GM19238 (cell line): ENCODE data around the gene FPR2.
A peak's percentile ranks its signal among the peaks of the same experiment; 100 is the strongest.
"Not testable (repeated sequence)": the region's sequence is repeated elsewhere in the genome, so short reads cannot be mapped to it uniquely, and the experiment has no call there.

Source experiments
- DNase-seq: peaks from one replicate; pipeline ENCODE4 v3.0.0; 2011; ENCODE audit warnings: low spot score; ENCODE audit not compliant: insufficient read length

The FPR2 gene

DNA sequence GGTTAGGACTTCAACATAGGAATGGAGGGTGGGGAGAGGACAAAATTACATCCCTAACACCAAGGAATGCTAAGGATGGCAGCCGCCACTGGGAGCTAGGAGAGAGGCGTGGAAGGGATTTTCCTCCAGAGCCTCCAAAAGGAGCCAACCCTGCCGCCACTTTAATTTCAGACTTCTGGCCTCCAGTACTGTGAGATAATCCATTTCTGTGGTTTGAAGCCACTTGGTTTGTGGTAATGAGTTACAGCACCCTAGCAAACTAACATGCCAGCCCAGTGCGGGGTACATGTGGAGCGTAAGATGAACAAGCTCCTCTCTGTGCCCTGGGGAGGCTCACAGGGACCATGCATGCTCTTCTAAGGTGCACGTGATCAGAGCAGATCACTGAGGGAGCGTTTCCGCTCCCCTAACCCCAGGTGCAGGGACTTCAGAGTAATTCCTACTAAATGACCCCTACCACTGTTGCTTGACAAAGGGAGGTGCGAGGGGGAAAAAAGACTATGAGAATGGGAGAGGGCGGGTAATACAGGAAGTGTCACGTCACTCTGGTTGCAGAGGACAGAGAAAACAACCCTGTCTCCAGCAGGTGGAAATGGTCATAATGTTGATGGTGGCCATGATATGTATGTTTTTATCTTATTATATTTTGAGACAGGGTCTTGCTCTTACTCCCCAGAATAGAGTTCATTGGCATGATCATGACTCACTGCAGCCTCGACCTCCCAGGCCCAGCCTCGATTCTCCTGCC is 21.3 kb upstream of the FPR2 start:
- DNase-seq = no peak

DNA sequence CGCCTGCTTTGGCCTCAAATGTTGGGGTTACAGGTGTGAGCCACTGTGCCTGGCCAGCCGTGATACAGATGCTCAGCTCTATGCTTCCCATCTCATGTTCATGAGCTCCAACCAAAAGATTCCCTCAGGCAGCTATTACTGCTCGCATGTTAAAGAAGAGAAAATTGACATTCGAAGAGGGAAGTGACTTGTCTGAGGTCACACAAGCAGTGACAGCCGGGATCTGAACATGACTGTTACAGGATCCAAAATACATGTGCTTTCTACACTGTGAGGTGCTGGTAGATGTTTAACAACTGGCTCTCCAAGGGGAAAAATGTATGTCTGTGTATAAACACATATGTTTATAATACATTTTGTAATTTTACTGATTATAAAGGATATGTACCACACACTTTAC is 20.6 kb upstream of the FPR2 start:
- DNase-seq = no peak

DNA sequence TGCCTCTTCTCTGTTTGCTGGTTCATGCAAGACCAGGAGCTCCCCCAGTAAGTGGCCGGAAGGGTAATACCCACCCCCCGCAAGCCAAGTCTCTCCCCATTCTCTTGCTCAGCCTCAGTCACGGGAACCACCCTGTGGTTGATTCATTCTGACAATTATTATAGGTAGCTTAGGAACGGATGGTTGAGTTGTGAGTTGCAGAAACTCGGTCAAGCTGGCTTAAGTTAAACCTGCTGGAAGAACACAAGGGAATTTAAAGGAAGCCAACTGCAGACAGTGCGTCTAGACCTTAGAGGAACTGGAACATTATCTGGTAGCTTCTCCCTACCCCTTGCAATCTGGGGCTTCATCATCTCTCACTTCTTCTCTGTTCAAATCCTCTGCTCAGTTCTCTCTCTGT is 18.2 kb upstream of the FPR2 start:
- no peak for DNase-seq

DNA sequence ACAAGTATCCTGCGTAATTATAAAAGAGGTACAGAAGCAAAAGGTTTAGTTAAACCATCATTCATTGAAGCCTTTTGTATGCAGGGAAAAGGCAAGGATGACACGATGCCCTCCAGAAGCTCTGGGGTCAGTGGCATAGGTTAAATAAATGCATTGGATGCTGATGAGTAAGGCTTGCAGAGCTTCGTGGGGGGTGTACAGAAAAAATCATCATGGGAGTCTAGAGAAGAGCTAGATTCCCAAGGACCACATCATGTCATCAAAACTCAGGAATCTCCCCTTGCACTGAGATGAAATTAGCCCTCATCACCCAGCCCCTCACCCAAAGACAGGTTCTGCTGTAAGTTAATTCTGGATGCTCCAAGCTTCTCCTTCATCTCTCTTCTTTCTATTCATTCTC is 17.6 kb upstream of the FPR2 start:
- no peak for DNase-seq

DNA sequence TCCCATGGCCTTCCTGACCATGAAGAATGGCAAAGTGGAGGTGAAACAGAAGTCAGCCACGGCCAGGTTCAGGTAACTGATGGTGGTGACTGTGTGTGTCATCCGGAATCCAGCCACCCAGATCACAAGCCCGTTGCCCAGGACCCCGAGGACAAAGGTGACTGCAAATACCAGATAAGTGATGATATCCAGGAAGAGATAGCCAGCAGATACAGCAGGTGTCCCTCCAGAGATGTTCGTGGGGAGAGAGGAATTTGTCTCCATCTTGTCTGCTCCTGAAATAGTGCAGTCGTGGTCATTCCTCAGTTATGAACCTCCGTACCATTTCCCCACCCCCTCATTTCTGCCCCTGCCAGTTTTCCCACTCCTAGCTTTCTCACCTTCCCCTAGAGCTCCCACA is 14.2 kb upstream of the FPR2 start:
- DNase-seq = no peak

DNA sequence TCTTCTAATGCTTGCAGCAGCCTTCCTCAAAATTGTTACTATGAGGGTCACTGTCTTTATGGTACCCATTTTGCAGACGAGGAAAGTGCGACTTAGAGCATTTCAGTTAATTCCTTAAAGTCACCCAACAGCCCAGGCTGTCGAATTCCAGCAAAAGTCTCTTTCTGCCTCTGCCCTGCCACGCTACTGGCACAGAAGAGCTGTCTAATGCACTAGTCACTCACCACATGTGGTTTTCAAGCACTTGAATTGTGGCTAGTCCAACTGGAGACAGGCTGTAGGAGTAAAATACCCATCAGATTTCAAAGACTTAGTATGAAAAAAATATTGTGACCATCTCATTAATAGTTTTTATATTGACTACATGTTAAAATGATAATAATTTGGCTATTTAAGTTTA is 11.0 kb upstream of the FPR2 start:
- DNase-seq = no peak

DNA sequence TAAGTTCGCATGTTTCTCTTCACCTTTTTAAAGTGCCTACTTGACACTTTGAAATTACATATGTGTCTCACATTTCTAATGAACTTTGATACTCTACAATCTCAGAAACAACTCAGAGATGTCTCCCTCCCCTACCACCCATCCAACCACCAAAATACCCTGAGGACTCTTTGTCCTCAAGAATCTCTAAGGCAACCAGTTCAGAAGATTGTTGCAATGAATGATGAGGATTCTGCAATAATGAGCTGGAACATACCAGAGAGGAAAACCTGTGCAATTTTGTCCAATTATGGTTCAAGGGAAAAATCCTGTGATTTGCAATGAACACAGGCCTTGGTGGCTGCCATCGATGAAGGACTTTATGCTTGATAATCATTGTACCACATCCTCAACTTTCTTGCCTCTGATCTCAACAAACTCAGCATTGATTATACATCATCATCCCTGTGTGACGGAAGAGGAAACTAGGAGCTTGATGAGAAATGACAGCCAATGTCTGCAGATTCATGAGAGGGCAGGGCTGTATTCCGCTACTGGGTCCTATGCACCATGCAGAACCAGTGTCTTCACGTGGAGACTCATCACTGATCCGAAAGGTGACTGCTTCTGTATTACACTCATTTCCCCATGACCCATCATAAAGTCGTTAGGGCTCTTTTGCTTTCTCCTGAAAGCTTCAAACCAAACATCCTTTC is 10.4 kb upstream of the FPR2 start:
- no peak for DNase-seq

DNA sequence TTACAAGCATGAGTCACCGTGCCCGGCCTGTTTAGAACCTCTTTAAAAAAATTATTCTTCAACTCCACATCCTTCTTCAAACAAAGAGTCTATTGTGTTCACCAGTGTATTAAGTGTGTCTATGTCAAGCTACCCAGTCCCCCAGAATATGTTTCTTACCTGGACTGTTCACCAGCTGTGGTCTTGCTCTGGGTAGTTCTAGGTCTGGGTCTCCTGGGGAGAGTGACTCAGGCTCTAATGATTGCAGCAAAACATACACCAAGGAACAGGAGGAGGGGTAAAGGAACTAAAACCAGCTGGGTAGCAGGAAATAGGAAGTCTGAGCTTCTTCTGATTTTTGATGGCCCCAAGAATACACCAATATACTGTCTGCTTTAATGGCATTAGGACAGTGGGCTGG is 9.3 kb upstream of the FPR2 start, which contains the start of gene FPR1:
FPR1 (minus strand) TSS at position 224 of the 400 bp plus-strand sequence. CDS start 4,884 bp downstream, outside the sequence.
- no peak for DNase-seq

DNA sequence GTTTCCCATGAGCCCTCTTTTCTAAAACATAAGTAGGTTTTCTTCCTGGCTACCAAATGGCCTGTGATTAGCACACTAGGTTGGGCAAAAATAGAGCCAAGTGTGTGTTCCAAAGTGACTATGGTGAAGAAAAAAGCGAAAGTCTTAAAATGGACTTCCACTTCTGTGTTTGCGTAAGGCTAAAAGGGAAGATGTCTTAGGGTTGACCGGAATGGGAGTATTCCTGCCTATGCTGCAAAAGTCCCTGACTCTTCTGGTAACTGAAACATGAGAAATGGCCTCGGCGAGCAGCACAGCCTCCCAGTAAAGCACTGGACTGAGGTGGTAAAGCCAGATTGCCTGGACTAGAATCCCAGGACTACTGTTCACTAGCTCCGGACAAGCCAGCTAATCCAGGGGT is 6.9 kb upstream of the FPR2 start:
- no peak for DNase-seq

DNA sequence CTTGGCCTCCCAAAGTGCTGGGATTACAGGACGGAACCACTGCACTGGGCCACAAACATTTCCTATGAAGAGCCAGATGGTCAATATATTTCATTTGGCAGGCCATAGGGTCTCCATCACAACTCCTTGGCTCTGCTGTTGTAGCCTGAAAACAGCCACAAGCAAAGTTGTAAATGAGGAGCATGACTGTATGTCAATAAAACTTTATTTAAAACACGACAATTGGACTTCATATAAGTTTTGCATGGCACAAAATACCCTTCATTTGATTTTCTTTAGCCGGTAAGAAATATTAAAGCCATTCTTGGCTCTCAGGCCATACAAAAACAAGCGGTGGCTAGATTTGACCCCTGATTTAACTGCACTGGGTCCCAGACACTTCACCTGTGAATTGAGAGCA is 6.2 kb upstream of the FPR2 start:
- DNase-seq = no peak

DNA sequence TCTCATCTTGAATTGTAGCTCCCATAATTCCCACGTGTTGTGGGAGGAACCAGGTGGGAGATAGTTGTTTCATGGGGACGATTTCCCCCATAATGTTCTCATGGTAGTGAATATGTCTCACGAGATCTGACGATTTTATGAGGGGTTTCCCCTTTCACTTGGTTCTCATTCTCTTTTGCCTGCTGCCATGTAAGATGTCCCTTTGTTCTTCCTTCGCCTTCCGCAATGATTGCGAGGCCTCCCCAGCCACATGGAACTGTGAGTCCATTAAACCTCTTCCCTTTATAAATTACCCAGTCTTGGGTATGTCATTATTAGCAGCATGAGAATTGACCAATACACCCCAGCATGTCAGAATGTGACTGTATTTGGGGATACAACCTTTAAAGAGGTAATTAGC is 5.4 kb upstream of the FPR2 start:
- no peak for DNase-seq

DNA sequence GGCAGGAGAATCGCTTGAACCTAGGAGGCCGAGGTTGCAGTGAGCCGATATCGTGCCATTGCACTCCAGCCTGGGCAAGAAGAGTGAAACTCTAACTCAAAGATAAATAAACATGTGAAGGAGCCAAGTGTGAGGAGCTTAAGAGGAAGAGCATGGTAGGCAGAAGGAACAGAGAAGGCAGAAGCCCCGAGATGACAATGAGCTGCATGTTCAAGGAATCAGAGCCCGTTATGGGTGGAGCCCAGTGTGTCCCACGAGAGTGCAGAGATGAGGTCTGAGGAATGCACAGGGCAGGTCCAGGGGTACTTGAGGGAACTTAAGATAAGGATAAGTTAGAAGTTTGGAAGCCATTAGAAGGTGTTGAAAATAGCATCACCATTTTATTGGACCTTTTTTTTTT is 716 bp downstream of the FPR2 start:
- DNase-seq = no peak

DNA sequence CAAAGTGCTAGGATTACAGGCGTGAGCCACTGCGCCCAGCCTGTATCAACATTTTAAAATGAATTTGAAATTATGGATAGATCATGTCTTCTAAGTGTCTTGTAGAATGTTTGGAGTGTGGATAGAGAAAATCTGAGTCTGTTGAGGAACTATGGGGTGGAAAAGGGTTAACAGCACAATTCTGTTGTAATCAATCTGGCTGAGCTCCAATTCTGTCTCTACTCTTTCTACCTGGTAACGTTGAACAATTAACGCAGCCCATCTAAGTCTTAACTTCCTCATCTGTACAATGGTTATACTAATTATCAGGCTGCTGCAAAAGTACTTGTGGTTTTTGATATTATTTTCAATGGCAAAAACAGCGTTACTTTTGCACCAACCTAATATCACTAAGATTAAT is 4.1 kb downstream of the FPR2 start:
- no peak for DNase-seq

DNA sequence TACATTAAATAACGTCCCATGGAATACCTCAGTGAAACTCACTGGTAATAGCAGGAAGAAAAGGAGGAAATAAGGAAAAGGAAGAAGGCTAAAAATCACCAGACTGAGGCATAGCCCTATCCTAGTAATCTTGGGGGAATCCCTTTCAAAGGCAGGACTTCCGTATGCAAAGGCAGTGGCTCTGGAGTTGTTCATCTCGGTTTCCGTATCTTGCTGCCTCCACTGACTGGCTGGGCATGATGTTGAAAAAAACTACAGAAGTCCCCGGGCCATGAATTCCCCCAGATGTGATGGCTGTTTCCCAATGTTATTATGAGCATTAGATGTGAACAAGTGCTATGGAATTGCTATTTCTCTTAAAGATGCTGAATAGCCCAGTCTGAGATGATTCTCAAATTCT is 5.5 kb downstream of the FPR2 start:
- no peak for DNase-seq

DNA sequence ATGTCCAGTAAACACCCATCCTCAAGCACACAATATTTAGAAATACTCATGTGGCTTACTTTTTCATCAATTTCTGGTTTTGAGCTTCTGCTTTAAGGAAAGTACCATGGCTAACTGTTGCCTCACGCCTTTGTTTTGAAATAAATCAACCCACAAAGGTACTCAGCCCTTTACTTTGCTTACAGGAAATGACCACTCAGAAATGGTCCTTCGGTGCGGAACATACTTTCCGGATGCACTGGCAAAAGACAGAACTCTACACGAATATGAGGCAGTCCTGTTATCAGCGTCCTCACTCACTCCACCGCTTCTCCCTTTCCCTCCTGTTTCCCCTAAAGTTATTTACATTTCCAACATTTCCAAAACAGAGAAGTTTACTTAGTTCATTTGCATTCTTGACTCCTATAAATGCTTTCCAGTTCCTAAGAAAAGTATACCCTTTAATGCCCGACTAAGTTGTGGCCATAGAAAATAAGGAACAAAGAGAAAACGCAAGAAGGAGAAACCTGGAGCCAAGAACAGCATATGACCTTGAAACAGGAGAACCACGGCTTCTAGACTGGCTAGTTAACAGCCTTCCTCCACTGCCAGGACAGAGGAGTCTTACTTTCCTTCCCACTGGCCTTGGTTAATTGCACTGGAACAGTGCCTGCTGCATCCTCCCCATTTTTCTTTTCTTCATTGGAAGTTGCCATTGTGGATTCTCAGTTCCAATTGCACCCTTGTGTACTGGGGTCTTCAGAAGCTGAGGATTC is 10.6 kb downstream of the FPR2 start:
- no peak for DNase-seq

DNA sequence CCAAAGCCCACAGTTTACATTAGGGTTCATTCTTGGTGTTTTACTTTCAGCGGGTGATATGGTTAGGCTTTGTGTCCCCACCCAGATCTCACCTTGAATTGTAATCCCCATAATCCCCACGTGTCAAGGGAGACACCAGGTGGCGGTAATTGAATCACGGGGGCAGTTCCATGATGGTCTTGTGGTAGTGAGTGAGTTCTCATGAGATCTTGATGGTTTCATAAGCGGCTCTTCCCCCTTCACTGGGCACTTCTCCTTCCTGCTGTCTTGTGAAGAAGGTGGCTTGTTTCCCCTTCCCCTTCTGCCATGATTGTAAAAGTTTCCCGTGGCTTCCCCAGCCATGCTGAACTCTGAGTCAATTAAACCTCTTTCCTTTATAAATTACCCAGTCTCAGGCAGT is 12.0 kb downstream of the FPR2 start:
- DNase-seq = no peak

DNA sequence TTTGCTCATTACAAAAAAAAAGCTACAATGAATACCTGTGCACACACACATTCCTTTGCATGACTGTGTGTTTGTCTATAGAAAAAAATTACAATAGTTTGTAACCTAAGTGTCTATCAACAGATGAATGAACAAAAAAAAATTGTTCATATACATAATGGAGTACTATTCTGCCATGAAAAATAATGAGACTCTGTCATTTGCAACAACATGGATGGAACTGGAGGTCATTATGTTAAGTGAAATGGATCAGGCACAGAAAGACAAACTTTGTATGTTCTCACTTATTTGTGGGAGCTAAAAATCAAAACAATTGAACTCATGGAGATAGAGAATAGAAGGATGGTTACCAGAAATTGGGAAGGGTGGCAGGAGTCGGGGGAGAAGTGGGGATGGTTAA is 15.6 kb downstream of the FPR2 start:
- DNase-seq = not testable (repeated sequence)

DNA sequence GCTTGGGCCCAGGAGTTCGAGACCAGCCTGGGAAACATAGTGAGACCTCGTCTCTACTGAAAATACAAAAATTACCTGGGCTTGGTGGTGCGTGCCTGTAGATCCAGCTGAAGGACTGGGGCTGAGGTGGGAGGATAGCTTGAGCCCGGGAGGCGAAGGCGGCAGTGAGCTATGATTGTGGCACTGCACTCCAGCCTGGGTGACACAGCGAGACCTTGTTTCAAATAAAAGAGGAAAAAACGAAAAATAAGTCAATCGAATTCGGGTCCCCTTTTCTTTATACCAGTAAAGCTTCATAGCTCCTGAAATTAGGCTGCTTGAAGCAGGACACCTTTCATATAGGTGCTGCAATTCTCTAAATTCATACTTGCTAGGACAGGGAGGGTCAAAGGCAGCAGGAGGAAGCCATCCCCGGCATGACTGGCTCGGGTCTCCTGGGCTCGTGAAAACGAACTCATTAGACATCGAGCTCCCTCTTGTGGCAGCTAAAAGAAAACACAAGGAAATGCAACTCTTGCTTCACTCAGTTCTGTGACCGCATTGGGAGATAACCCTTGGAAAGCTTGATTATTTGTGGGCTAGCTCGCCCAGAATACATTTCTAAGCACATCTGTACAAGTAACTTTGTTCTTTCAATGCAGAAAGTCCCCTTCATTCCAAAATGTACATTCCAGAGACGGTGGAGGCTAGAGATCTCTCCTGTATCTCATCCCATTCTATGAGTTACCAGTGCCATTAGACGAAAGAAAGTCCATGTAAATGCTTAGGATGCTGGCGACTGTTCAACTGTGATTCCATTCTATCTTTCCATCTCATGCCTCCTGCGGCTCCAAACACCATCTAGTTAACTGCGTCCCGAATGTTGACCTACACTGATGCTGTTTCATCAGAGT is 16.8 kb downstream of the FPR2 start:
- peak; percentile 15 for DNase-seq

DNA sequence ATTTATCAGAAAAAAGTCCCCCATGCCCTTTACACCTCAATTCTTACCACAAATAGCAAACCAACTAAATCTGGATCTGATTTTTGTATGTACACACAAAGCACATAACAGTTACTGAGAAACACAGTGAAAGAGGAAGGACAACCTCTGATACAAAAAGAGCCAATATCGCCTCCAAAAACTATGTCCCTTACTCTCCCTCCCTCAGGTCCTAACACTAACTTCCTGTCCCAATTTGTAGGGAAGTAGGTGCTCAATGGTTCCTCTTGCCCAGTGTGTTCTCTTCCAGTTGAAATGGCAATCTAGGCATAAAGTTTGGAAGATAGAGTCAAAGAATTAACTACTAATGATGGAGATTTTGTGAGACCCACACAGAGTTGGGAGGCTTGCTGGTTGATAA is 18.2 kb downstream of the FPR2 start:
- no peak for DNase-seq

DNA sequence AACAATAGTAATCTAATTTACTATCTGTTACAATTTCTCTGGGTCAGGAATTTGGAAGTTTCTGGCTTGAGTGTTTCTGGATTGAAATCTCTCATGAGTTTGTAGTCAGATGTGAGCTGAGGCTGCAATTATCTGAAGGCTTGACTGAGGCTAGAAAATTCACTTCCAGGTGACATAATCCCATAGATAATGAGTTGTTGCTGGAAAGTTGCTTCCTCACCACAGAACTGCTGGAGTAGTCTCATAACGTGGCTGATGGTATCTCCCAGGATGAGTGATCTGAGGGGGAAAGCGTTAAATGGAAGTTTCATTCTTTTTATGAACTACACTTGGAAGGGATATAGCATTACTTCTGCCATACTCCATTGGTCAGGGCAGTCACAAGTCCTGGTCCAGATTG is 18.7 kb downstream of the FPR2 start:
- no peak for DNase-seq

DNA sequence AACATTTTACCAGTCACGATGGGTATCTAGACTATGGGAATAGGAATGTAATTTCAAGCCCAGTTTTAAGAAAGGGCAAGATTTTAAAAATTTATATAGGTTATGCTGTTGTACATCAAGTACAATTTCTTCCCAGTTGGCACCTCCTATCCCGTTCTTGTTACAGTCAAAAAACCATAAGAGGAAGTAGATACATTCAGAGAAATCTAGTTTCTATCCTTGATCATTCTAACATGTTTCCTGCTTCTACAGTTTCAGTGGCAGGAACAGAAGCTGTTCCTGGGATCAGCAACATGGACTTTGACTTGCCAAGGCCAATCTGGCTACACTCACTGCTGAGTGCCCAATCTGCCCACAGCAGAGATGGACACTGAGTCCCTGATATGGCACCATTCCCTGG is 19.3 kb downstream of the FPR2 start:
- DNase-seq = no peak
